H9 (cell line): ENCODE data around the gene SF3B5. TPM values are rescaled to one million over a fixed set of nuclear protein-coding genes. Genes with fewer than 3 reads are reported as not detected.

Experiments
- DNase-seq: peaks from one replicate; pipeline ENCODE4 v3.0.0-alpha.2; 2017
- H2AFZ ChIP-seq: one replicate; pipeline ENCODE4 v1.6.1; 2013; ENCODE audit warnings: mild to moderate bottlenecking, low read length, control low read depth, moderate library complexity
- H2AK5ac ChIP-seq: 2 replicates; pipeline ENCODE4 v1.6.1; 2013; ENCODE audit warnings: low read length, control low read depth, mixed read lengths; ENCODE audit not compliant: insufficient read length
- H2BK120ac ChIP-seq: one replicate; pipeline ENCODE4 v1.6.1; 2013; ENCODE audit warnings: low read depth, mild to moderate bottlenecking, low read length, control low read depth, inconsistent platforms; ENCODE audit not compliant: poor library complexity, severe bottlenecking
- H2BK12ac ChIP-seq: 2 replicates; pipeline ENCODE4 v1.6.1; 2013; ENCODE audit warnings: low read length, control low read depth, mixed read lengths, low read depth; ENCODE audit not compliant: insufficient read length
- H2BK15ac ChIP-seq: 2 replicates; pipeline ENCODE4 v1.6.1; 2013; ENCODE audit warnings: low read depth, low read length, control low read depth
- H2BK20ac ChIP-seq: one replicate; pipeline ENCODE4 v1.6.1; 2013; ENCODE audit warnings: low read depth, mild to moderate bottlenecking, low read length, control low read depth, inconsistent platforms; ENCODE audit not compliant: poor library complexity, severe bottlenecking
- H2BK5ac ChIP-seq: 2 replicates; pipeline ENCODE4 v1.6.1; 2013; ENCODE audit warnings: low read length, control low read depth, mixed read lengths; ENCODE audit not compliant: insufficient read length
- H3K14ac ChIP-seq: 2 replicates; pipeline ENCODE4 v1.6.1; 2013; ENCODE audit warnings: low read length, control low read depth; ENCODE audit not compliant: insufficient read depth
- H3K18ac ChIP-seq: 2 replicates; pipeline ENCODE4 v1.6.1; 2013; ENCODE audit warnings: low read depth, mild to moderate bottlenecking, mixed read lengths, low read length, control low read depth; ENCODE audit not compliant: insufficient read length
- H3K23ac ChIP-seq: 2 replicates; pipeline ENCODE4 v1.6.1; 2013; ENCODE audit warnings: low read length, control low read depth, mixed read lengths, low read depth; ENCODE audit not compliant: insufficient read length
- H3K23me2 ChIP-seq: 2 replicates; pipeline ENCODE4 v1.6.1; 2013; ENCODE audit warnings: low read depth, mild to moderate bottlenecking, mixed read lengths, low read length, control low read depth; ENCODE audit not compliant: insufficient read length, poor library complexity, severe bottlenecking
- H3K27ac ChIP-seq: 2 replicates; pipeline ENCODE4 v1.5.1; 2013; ENCODE audit warnings: low read length, control low read depth, mixed read lengths, low read depth; ENCODE audit not compliant: insufficient read length
- H3K27me3 ChIP-seq: 2 replicates; pipeline ENCODE4 v1.6.1; 2013; ENCODE audit warnings: low read length, control low read depth, inconsistent platforms; ENCODE audit not compliant: insufficient read depth
- H3K4ac ChIP-seq: 2 replicates; pipeline ENCODE4 v1.6.1; 2013; ENCODE audit warnings: low read depth, mild to moderate bottlenecking, control low read depth, inconsistent platforms, low read length, moderate library complexity
- H3K4me1 ChIP-seq: 2 replicates; pipeline ENCODE4 v1.6.1; 2013; ENCODE audit warnings: low read length, control low read depth, inconsistent platforms; ENCODE audit not compliant: insufficient read depth
- H3K4me2 ChIP-seq: 2 replicates; pipeline ENCODE4 v1.6.1; 2013; ENCODE audit warnings: low read length, control low read depth, mixed read lengths; ENCODE audit not compliant: insufficient read length, insufficient read depth
- H3K56ac ChIP-seq: 2 replicates; pipeline ENCODE4 v1.6.1; 2013; ENCODE audit warnings: low read depth, mild to moderate bottlenecking, mixed read lengths, low read length, control low read depth; ENCODE audit not compliant: insufficient read length
- H3K79me1 ChIP-seq: 2 replicates; pipeline ENCODE4 v1.6.1; 2013; ENCODE audit warnings: low read depth, mild to moderate bottlenecking, moderate library complexity, low read length, control low read depth, inconsistent platforms; ENCODE audit not compliant: insufficient read depth, poor library complexity, severe bottlenecking
- H3K79me2 ChIP-seq: 2 replicates; pipeline ENCODE4 v1.6.1; 2013; ENCODE audit warnings: low read length, control low read depth, inconsistent platforms; ENCODE audit not compliant: insufficient read depth
- H3K9ac ChIP-seq: 2 replicates; pipeline ENCODE4 v1.6.1; 2013; ENCODE audit warnings: low read length, control low read depth, mixed read lengths; ENCODE audit not compliant: insufficient read length; ENCODE audit errors: extremely low read depth
- H3K9me3 ChIP-seq: one replicate; pipeline ENCODE4 v1.6.1; 2013; ENCODE audit warnings: low read depth, low read length, inconsistent platforms; ENCODE audit not compliant: control insufficient read depth
- H3T11ph ChIP-seq: one replicate; pipeline ENCODE4 v1.6.1; 2013; ENCODE audit warnings: mild to moderate bottlenecking, low read length, control low read depth, inconsistent platforms
- H4K20me1 ChIP-seq: one replicate; pipeline ENCODE4 v1.6.1; 2013; ENCODE audit not compliant: control insufficient read depth, insufficient read length, insufficient read depth
- H4K5ac ChIP-seq: 2 replicates; pipeline ENCODE4 v1.6.1; 2013; ENCODE audit warnings: low read depth, mild to moderate bottlenecking, mixed read lengths, low read length, control low read depth; ENCODE audit not compliant: insufficient read length
- H4K8ac ChIP-seq: replicated peaks from 2 replicates; pipeline ENCODE4 v1.6.1; 2013; ENCODE audit warnings: low read length, control low read depth, mixed read lengths, low read depth; ENCODE audit not compliant: insufficient read length
- H4K91ac ChIP-seq: 2 replicates; pipeline ENCODE4 v1.6.1; 2013; ENCODE audit warnings: low read depth, mild to moderate bottlenecking, moderate library complexity, mixed read lengths, low read length, control low read depth; ENCODE audit not compliant: insufficient read length
- H3K27ac Mint-ChIP-seq, 3 experiments: 2 replicates in 2 of 3; 3 replicates in 1 of 3; pipeline ENCODE4 v1.8.0; 2020 to 2021; ENCODE audit warnings: mixed read lengths in 3 of 3, mild to moderate bottlenecking in 1 of 3, moderate library complexity in 1 of 3
- H3K27me3 Mint-ChIP-seq: 2 replicates; pipeline ENCODE4 v1.8.0; 2021; ENCODE audit warnings: low read depth, mild to moderate bottlenecking, moderate library complexity, mixed read lengths
- H3K36me3 Mint-ChIP-seq, 3 experiments: 2 replicates in 2 of 3; 3 replicates in 1 of 3; pipeline ENCODE4 v1.8.0; 2020 to 2021; ENCODE audit warnings: low read depth in 3 of 3, mixed read lengths in 3 of 3; ENCODE audit not compliant: insufficient read depth in 1 of 3
- H3K4me1 Mint-ChIP-seq, 2 experiments: 2 replicates each; pipeline ENCODE4 v1.8.0; 2020; ENCODE audit warnings: mixed read lengths in 2 of 2
- H3K4me3 Mint-ChIP-seq, 2 experiments: 2 replicates in 1 of 2; 3 replicates in 1 of 2; pipeline ENCODE4 v1.8.0; 2020 to 2021; ENCODE audit warnings: mild to moderate bottlenecking in 2 of 2, mixed read lengths in 2 of 2, moderate library complexity in 1 of 2
- H3K9me3 Mint-ChIP-seq, 2 experiments: 2 replicates in 1 of 2; 3 replicates in 1 of 2; pipeline ENCODE4 v1.8.0; 2020; ENCODE audit warnings: mild to moderate bottlenecking in 2 of 2, mixed read lengths in 2 of 2, moderate library complexity in 1 of 2
- CTCF ChIP-seq: fragments of 200-600 bp; sonication (generic); conservative IDR thresholded peaks from 3 replicates; pipeline ENCODE4 v1.8.0; 2021; ENCODE audit warnings: antibody characterized with exemption, mild to moderate bottlenecking
- WGBS: extraction: QIAGEN DNeasy Blood & Tissue Kit; methylation state at CpG from one replicate; pipeline ENCODE4 v1.1.7; 2013; ENCODE audit warnings: missing lambda C conversion rate, low lambda C conversion rate, mixed read lengths; ENCODE audit not compliant: insufficient read length; ENCODE audit errors: extremely low coverage; 5-methylcytosine and 5-hydroxymethylcytosine counted together
- total RNA-seq: library from RNA; stranded (reverse); gene quantifications from 2 replicates; pipeline ENCODE4 v1.2.1, GENCODE V29; 2021

SF3B5 gene
- total RNA-seq, 1 experiment from 2014 or later = 145 TPM

GRCh38 chr6:144113366-144113765 lies 18.0 kb upstream of the SF3B5 start:
- H3K79me1 ChIP-seq = no peaks in the 10 kb centered on the region
- no peak overlapping the region for H3K27ac Mint-ChIP-seq
- H2BK15ac ChIP-seq = no peak overlapping the region
- H3K23me2 ChIP-seq = no peaks in the 10 kb centered on the region
- H3K9me3 ChIP-seq = no peaks in the 10 kb centered on the region
- no peak overlapping the region for H2BK20ac ChIP-seq
- no peak overlapping the region for H3K27ac ChIP-seq
- H3K4me2 ChIP-seq = no peak overlapping the region
- H3K4ac ChIP-seq = no peak overlapping the region
- H4K91ac ChIP-seq = no peak overlapping the region
- no peaks in the 10 kb centered on the region for H3K9me3 Mint-ChIP-seq
- no peaks in the 10 kb centered on the region for H3K79me2 ChIP-seq
- H3K23ac ChIP-seq = no peak overlapping the region
- no peak overlapping the region for H2BK12ac ChIP-seq
- no CpG with 5 or more reads among the region's 6 CpGs for WGBS
- no peaks in the 10 kb centered on the region for H4K20me1 ChIP-seq
- no peak overlapping the region for H3K56ac ChIP-seq
- no peaks in the 10 kb centered on the region for H3K27me3 Mint-ChIP-seq
- no peak for TF ChIP-seq CTCF
- no peak overlapping the region for H4K8ac ChIP-seq
- no peak overlapping the region for H3K4me3 Mint-ChIP-seq
- H4K5ac ChIP-seq = no peak overlapping the region
- H3T11ph ChIP-seq = no peak overlapping the region
- no peak overlapping the region for H2AK5ac ChIP-seq
- H3K4me1 ChIP-seq = no peaks in the 10 kb centered on the region
- no peaks in the 10 kb centered on the region for H3K27me3 ChIP-seq
- H2AFZ ChIP-seq = no peak overlapping the region
- H2BK120ac ChIP-seq = no peak overlapping the region
- no peak overlapping the region for H3K18ac ChIP-seq
- no peak overlapping the region for H2BK5ac ChIP-seq
- H3K14ac ChIP-seq = no peak overlapping the region
- H3K4me1 Mint-ChIP-seq = peaks cover 0 to 3% of the 10 kb centered on the region in 2 experiments; a peak in 1 of 4 replicates
- DNase-seq = no peak
- H3K36me3 Mint-ChIP-seq = no peaks in the 10 kb centered on the region
- H3K9ac ChIP-seq = no peak overlapping the region
